Endothelial cell of umbilical vein (primary cell): ENCODE results near the gene NLGN2. TPM values are rescaled to one million over a fixed set of nuclear protein-coding genes. Genes with fewer than 3 reads are reported as not detected.

Source experiments
- BruUV-seq: library from RNA; stranded (reverse); fragments of 400-500 nt; replicated peaks from 2 replicates; lab custom pipeline; 2021; lab: Mats Ljungman, UMichigan
- CTCF ChIA-PET: fragments of 300-600, 350-600 bp; sonication (Branson Sonifier 250); formaldehyde crosslinking; loops from one replicate; lab custom pipeline; 2021; ENCODE audit warnings: antibody characterized with exemption, inconsistent platforms; lab: Charles Lee
- POLR2A ChIA-PET: fragments of 300-600, 350-600 bp; sonication (Branson Sonifier 250); formaldehyde crosslinking; loops from one replicate; lab custom pipeline; 2021; ENCODE audit warnings: antibody characterized with exemption, inconsistent platforms; lab: Charles Lee
- DNase-seq: peaks from one replicate; pipeline ENCODE4 v3.0.0-alpha.2; 2011; ENCODE audit warnings: low read depth, low spot score
- FAIRE-seq: peaks from 2 replicates; lab custom pipeline; 2011; peaks lifted over from hg19 to GRCh38; lab: Jason Lieb, UNC
- H2AFZ ChIP-seq: 2 replicates; pipeline ENCODE4 v1.6.0; 2012; ENCODE audit warnings: low read depth, low read length, control low read depth, inconsistent platforms
- H3K27ac ChIP-seq: 2 replicates; pipeline ENCODE4 v1.5.1; 2011; ENCODE audit warnings: low read depth, mild to moderate bottlenecking, control low read depth, low read length, moderate library complexity; ENCODE audit not compliant: insufficient read depth
- H3K27me3 ChIP-seq, 2 experiments: 2 replicates each; pipeline versions ENCODE4 v1.6.0 to v1.6.1; 2011; ENCODE audit warnings: low read length in 2 of 2, mixed read lengths in 1 of 2; ENCODE audit not compliant: control insufficient read depth in 2 of 2, insufficient read depth in 2 of 2
- H3K36me3 ChIP-seq, 2 experiments: 2 replicates in 1 of 2; 3 replicates in 1 of 2; pipeline ENCODE4 v1.5.1; 2011; ENCODE audit warnings: low read length in 2 of 2, mild to moderate bottlenecking in 1 of 2, moderate library complexity in 1 of 2; ENCODE audit not compliant: control insufficient read depth in 2 of 2, insufficient read depth in 2 of 2; ENCODE audit errors: extremely low read depth in 1 of 2
- H3K4me1 ChIP-seq: 3 replicates; pipeline ENCODE4 v1.5.1; 2011; ENCODE audit warnings: mild to moderate bottlenecking, low read length; ENCODE audit not compliant: control insufficient read depth, insufficient read depth; ENCODE audit errors: extremely low read depth
- H3K4me2 ChIP-seq: 2 replicates; pipeline ENCODE4 v1.6.1; 2011; ENCODE audit warnings: low read length, control low read depth, mixed read lengths; ENCODE audit not compliant: insufficient read depth
- H3K4me3 ChIP-seq, 3 experiments: fragments of 200-600 bp in 1 of 3; sonication (generic), shearing (Covaris generic) in 1 of 3; replicated peaks in 1 of 3; 2 replicates each; pipeline ENCODE4 v1.5.1; 2011 to 2016; ENCODE audit warnings: control low read depth in 3 of 3, low read length in 3 of 3, mild to moderate bottlenecking in 2 of 3, inconsistent platforms in 1 of 3, low read depth in 1 of 3, moderate library complexity in 1 of 3; ENCODE audit not compliant: insufficient read depth in 1 of 3
- H3K79me2 ChIP-seq: 2 replicates; pipeline ENCODE4 v1.6.0; 2012; ENCODE audit warnings: low read length, inconsistent platforms; ENCODE audit not compliant: control insufficient read depth, insufficient read depth
- H3K9ac ChIP-seq: replicated peaks from 2 replicates; pipeline ENCODE3; 2011; ENCODE audit warnings: low read length, control low read depth; ENCODE audit not compliant: insufficient read depth; ENCODE audit errors: extremely low read depth
- H3K9me1 ChIP-seq: replicated peaks from 3 replicates; pipeline ENCODE4 v1.6.0; 2011; ENCODE audit warnings: mild to moderate bottlenecking, low read length; ENCODE audit not compliant: control insufficient read depth, insufficient read depth; ENCODE audit errors: extremely low read depth
- H3K9me3 ChIP-seq: replicated peaks from 2 replicates; pipeline ENCODE4 v1.5.1; 2012; ENCODE audit warnings: low read length, inconsistent platforms; ENCODE audit not compliant: control insufficient read depth, insufficient read depth
- H4K20me1 ChIP-seq: replicated peaks from 2 replicates; pipeline ENCODE3; 2011; ENCODE audit warnings: mild to moderate bottlenecking, low read length; ENCODE audit not compliant: control insufficient read depth, insufficient read depth; ENCODE audit errors: extremely low read depth
- EZH2 ChIP-seq: IDR thresholded peaks from 2 replicates; pipeline ENCODE4 v1.6.1; 2012; ENCODE audit warnings: borderline replicate concordance, low read depth, mild to moderate bottlenecking, moderate library complexity, low read length, inconsistent platforms; ENCODE audit not compliant: severe bottlenecking
- FOS ChIP-seq: IDR thresholded peaks from 2 replicates; pipeline ENCODE4 v1.6.1; 2011; ENCODE audit warnings: mild to moderate bottlenecking, low read length, moderate library complexity, borderline replicate concordance; ENCODE audit not compliant: insufficient read depth
- GATA2 ChIP-seq: IDR thresholded peaks from 2 replicates; pipeline ENCODE4 v1.7.0; 2011; ENCODE audit warnings: low read depth, mild to moderate bottlenecking, moderate library complexity, mixed read lengths, low read length; ENCODE audit not compliant: insufficient read length, insufficient read depth
- JUN ChIP-seq: IDR thresholded peaks from 2 replicates; pipeline ENCODE4 v1.6.1; 2011; ENCODE audit warnings: borderline replicate concordance, low read depth; ENCODE audit not compliant: insufficient read length, insufficient read depth
- MYC ChIP-seq: IDR thresholded peaks from one replicate; pipeline ENCODE4 v1.6.1; 2011; ENCODE audit warnings: mild to moderate bottlenecking, low read depth, low read length
- POLR2A ChIP-seq: IDR thresholded peaks from 2 replicates; pipeline ENCODE4 v1.6.1; 2012; ENCODE audit warnings: low read depth, mild to moderate bottlenecking, control low read depth, low read length
- POLR2AphosphoS5 ChIP-seq: IDR thresholded peaks from 2 replicates; pipeline ENCODE4 v1.6.1; 2012; ENCODE audit warnings: low read depth, mild to moderate bottlenecking, control low read depth, low read length, moderate library complexity; ENCODE audit not compliant: insufficient read depth
- dilution Hi-C: fragments of 300-500 bp; cut with MboI; formaldehyde crosslinking; loops from one replicate; pipeline ENCODE4 v1.15.0; 2019; ENCODE audit warnings: low sequenced_read_pairs; ENCODE audit not compliant: extremely low pct_ligation_motif_present
- intact Hi-C: fragments of 100-400 bp; cut with micrococcal nuclease; formaldehyde crosslinking; loops from one replicate; pipeline ENCODE4 v1.10.0; 2022
- polyA plus RNA-seq, 4 experiments: library from polyadenylated mRNA; depleted of rRNA in 3 of 4; stranded (reverse) in 3 of 4; unstranded in 1 of 4; fragments of >200 nt; gene quantifications; 2 replicates each; pipeline versions ENCODE4 v1.2.1 to v1.2.3, GENCODE V29; 2011 to 2012; ENCODE audit warnings: missing spikeins in 1 of 4
- total RNA-seq: library from RNA; stranded (reverse); gene quantifications from 2 replicates; pipeline ENCODE4 v1.2.3, GENCODE V29; 2021
- TF ChIP-seq, protein P1 (sequence below), 2 donors: IDR thresholded peaks; 1 replicate in 1 of 2; 2 replicates in 1 of 2; pipeline ENCODE4 v1.5.1; 2011; ENCODE audit warnings: low read length in 2 of 2, mild to moderate bottlenecking in 2 of 2, moderate library complexity in 2 of 2, control low read depth in 1 of 2, inconsistent platforms in 1 of 2, low read depth in 1 of 2; ENCODE audit not compliant: insufficient read depth in 1 of 2; ENCODE audit errors: extremely low read depth in 1 of 2
- TF ChIP-seq, protein P2 (sequence below): IDR thresholded peaks from 2 replicates; pipeline ENCODE4 v1.6.1; 2011; ENCODE audit not compliant: insufficient read depth, insufficient read length

NLGN2 gene
- total and polyA plus RNA-seq, 2 donors (not counting 3 experiments of a cell fraction or from before 2014, with no cell fraction given): 15.4 to 25.9 TPM

DNA sequence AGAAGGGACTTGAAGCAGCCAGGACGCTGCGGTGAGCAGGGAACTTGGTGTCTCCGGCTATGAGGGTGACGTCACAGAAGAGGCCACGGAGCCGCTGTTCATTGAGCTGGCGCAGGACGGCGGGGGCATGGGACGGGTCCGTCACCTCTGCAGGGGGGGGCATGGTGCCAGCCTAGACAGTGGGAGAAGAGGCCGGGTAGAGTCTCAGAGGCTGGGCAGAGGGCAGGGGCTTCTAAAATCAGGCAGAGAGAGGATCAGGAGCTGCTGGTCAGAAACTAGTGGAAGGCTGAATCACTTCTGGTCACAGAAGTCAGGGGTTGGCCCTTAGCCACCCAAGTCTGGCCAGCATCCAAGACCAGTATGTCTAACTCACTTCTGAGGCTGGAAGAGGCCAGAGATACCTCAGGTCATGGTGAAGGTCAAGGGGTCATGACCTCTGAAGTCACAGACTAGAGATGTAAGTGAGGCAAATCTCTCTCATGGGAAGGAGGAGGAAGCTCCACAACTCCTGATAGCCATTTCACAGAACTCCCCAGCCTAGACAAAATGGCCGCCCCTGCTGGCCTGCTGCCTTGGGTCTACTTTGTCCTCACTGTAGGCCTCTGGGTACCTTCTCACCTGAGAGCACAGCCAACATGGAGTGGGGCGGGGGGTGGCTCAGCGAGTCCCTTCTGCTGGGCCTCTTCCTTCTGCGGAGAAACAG lies 59.1 kb downstream of the NLGN2 start:
- dilution Hi-C loops (no loop called here), intact Hi-C loops (no loop called here)
- Histone ChIP-seq H3K9me1 (no peaks in the 10 kb centered on the region), H4K20me1 (no peaks in the 10 kb centered on the region), H3K9me3 (no peaks in the 10 kb centered on the region), H3K4me1 (no peaks in the 10 kb centered on the region), H2AFZ (no peak overlapping the region), H3K9ac (no peak overlapping the region), H3K36me3 (peaks cover 0 to 16% of the 10 kb centered on the region in 2 experiments), H3K79me2 (peaks cover 18% of the 10 kb centered on the region), H3K27ac (no peak overlapping the region), H3K4me3 (no peak overlapping the region), H3K4me2 (no peak overlapping the region), H3K27me3 (no peaks in the 10 kb centered on the region)
- BruUV-seq: no TSS peak
- ChIA-PET POLR2A (interaction anchor here (0.6 to 1.1 kb wide), 2 partner anchors 18 to 66 kb away, joined by 4 to 11 read pairs; partner anchors contain the start of gene POLR2A), CTCF (interaction anchor here (0.8 to 3.3 kb wide), 4 partner anchors 13 to 122 kb away, joined by 3 to 11 read pairs (median 6); partner anchors contain the start of gene ZBTB4)
- DNase-seq: peak; percentile 53
- FAIRE-seq: peak; percentile 83
- no peak for TF ChIP-seq EZH2
- TF ChIP-seq GATA2: no peak
- TF ChIP-seq, protein P1, sequence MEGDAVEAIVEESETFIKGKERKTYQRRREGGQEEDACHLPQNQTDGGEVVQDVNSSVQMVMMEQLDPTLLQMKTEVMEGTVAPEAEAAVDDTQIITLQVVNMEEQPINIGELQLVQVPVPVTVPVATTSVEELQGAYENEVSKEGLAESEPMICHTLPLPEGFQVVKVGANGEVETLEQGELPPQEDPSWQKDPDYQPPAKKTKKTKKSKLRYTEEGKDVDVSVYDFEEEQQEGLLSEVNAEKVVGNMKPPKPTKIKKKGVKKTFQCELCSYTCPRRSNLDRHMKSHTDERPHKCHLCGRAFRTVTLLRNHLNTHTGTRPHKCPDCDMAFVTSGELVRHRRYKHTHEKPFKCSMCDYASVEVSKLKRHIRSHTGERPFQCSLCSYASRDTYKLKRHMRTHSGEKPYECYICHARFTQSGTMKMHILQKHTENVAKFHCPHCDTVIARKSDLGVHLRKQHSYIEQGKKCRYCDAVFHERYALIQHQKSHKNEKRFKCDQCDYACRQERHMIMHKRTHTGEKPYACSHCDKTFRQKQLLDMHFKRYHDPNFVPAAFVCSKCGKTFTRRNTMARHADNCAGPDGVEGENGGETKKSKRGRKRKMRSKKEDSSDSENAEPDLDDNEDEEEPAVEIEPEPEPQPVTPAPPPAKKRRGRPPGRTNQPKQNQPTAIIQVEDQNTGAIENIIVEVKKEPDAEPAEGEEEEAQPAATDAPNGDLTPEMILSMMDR (IDR thresholded peaks at IDR 0.05; ENCODE audit: extremely low read depth in 1 of 2, insufficient read depth in 1 of 2, low read depth in 1 of 2, low read length in 2 of 2): no peak
- TF ChIP-seq, protein P2, sequence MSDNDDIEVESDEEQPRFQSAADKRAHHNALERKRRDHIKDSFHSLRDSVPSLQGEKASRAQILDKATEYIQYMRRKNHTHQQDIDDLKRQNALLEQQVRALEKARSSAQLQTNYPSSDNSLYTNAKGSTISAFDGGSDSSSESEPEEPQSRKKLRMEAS: no peak
- TF ChIP-seq MYC: no peak
- TF ChIP-seq POLR2A: no peak
- no peak for TF ChIP-seq FOS
- TF ChIP-seq JUN: no peak
- TF ChIP-seq POLR2AphosphoS5: no peak
